GM19452 (cell line): ENCODE results near the gene PTPN21.

ENCODE experiments used
- ATAC-seq: cut with Tn5 transposase; IDR thresholded peaks from one replicate; pipeline ENCODE4 v1.9.1; 2021; ENCODE audit not compliant: unreplicated experiment

PTPN21 gene

DNA sequence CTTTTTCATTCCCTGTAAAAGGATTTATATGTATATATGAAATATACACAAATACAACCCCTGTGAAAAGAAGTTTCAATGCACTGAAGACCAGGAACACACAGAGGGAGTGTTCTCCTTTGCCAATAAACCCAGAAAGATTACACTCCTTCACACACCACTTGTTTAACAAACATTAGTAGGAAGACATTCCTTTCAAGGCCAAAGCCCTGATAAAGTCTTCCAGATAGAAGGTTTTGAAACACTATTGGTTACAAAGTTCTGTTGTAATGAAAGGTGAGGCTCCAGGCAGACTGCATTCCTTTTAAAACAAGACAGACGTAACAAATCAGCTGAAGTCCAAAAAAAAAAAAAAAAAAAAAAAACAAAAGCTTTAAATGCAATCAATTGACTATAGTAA lies 81.0 kb downstream of the PTPN21 start:
- ATAC-seq, result no peak

DNA sequence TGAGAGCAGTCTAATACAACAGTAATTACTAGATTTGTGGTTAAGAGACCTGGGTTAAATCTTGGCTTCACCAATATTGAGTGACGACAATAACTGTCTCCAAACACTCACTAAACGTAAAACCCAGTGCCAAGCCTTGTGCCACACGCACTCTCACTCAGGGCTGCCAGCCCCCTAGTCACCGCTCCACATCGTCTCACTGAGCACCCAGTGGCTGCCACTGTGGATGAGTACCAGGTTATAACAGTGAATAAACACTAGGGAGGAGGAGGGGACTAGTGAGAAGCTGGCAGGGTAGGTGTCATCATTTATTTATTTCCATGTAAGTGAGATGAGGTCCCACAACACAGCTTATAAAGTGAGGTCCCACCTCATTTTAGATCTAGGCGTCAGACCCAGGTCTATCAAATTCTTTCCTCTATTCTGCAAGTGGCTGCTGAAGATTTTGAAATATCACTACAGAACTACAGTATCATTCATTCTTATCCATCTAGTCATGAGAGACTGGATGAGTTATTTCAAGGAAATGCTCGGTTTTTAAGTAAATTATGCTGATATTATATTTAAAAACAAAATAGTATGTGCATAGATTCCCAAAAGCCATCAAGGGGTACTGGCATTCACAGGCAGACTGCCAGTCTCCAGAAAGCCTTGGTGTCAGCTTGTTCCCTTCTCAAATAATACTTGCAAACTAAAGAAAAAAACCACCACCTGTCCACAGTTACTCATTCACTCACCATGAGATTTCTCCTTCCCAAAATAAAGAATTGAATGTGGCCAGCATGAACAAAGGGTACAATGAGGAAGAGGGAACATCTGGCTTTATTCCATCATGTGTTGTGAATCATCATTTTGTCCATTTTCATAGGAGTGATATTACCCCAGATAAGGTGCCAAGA lies 84.0 kb downstream of the PTPN21 start:
- no peak for ATAC-seq

DNA sequence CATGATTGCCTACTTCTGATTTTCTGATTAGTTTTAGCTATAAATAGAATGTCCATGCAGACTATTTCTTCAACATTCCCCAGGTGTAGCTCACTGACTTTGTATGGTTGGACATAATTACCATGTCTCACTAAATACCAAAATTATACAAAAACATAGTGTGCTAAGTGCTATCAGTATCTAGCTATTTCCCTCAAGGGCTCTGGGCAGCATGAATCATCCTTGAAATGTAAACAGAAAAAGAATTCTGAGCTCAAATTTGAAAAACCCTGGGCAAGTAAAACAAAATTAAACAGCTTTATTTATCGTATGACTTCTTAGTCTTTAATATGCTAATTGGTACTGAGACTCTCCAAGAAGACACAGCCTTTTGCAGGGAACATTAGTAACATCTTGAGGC lies 86.4 kb downstream of the PTPN21 start:
- no peak for ATAC-seq

DNA sequence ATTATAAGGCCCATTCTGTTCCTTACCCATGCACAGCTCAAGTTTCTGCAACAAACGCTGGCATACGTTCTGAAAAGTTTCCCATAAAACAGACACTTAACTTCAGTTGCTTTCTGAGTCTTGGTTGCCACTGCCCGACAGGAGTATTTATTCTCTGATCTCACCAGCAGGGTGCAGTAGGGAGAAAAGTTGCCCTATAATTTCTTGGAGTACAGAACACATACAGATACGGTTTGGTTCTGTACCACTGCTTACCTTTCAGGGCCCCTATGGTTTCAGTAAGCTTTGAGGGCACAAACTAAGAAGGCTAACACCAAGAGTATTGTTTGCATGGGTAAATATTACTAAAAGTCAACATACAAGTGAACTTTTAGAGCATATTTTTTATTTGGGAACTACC lies 91.5 kb downstream of the PTPN21 start:
- ATAC-seq, result no peak

DNA sequence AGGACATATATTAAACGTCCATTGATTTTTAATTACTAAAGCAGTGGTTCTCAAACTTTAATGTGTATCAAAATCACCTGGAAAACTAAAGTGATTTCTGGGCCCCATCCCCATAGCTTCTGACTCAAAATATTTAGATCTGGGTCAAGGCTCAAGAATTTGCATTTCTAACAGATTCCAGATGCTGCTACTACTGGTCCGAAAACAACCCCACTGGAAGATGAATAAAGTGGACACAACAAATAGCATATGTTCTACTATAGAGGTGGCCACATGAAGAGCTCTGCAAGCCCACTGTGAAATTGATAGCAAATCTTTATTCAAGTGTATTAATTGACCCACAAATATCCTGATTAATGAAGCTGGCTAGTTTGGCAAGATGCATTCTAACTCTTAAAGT lies 99.9 kb downstream of the PTPN21 start:
- no peak for ATAC-seq

DNA sequence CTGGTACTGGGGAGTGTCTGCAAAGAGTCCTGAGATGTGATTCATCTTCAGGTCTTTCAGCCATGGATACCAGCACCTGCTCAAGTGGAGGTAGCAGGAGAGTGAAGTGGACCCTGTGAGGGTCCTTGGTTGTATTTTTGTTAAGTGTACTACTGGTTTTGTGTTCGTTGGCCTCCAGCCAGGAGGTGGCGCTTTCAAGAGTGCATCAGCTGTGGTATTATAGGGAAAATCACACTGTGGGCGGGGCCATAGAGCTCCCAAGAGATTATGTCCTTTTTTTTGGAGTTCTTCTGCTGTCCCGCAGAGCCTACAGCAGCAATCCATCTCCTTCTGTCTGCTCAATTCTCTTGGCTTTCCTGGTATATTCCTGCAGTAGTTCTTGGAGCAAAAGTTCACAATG lies 102.6 kb downstream of the PTPN21 start:
- ATAC-seq, result no peak

DNA sequence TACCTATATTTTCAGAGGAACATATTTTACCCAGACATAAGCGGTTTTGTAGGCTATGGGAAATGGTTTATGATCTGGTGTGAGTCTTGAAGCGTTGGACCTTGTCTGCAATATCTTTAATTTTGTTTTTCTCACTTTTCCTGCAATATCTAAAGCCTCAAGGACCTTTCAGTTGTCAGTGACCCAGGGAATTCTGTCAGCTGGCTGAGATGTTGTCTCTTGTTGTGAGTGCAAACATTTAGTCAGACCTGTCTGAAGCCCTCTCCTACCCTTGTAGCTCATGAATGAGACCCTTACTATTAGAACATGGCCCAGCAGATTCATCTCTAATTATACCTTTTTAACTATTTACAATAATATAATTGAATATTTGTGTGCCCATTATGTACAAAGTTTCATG lies 115.7 kb downstream of the PTPN21 start:
- ATAC-seq, result no peak

DNA sequence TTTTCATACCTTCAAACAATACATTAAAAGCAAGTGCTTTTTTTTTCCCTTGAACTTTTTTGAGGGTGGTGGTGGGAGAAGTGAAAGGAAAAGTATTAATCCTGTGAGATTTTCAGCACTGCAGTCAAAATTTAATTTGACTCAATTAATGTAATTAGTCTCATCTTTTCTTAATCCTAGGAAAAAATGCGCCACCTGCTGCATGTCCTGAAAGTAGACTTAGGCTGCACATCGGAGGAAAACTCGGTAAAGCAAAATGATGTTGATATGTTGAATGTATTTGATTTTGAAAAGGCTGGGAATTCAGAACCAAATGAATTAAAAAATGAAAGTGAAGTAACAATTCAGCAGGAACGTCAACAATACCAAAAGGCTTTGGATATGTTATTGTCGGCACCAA lies 117.1 kb downstream of the PTPN21 start:
- ATAC-seq, result no peak

DNA sequence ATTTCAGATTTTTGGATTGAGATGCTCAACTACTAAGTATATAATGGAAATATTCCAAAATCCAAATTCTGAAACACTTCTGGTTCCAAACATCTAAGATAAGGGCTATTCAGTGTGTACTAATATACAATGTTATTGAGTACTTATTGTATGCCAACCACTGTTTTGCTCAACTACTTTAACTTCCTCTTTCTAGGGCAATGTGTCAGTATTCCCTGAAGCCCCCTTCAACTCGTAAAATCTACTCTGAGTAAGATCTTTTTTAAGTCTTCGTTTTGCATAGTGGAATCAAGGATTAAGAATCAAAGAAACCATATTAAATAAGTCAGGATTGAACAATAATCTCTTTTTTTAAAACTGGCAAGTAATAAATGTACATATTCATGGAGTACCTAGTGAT lies 123.8 kb downstream of the PTPN21 start:
- no peak for ATAC-seq

DNA sequence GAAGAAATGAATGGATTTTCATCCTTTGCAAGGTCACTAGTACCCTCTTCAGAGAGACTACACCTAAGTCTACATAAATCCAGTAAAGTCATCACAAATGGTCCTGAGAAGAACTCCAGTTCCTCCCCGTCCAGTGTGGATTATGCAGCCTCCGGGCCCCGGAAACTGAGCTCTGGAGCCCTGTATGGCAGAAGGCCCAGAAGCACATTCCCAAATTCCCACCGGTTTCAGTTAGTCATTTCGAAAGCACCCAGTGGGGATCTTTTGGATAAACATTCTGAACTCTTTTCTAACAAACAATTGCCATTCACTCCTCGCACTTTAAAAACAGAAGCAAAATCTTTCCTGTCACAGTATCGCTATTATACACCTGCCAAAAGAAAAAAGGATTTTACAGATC lies 128.5 kb downstream of the PTPN21 start:
- ATAC-seq, result no peak

DNA sequence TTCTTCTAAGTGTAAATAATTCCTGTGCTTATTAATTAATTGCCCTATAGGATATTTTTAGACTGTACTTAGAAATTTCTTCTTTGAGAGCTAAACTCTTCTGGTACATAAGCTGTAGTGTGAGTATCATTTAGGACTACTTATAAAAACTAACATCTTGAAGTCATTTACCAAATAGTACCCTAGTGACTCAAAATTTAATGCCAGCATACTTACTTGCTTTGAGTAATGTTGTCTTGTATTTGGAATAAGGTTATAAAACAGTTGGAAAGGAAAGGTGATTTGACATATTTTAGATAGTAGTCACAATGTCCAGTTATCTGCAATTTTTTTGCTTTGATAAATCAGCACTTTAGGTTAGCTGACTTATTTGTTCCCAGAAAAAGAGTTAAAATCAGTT lies 130.2 kb downstream of the PTPN21 start:
- no peak for ATAC-seq

DNA sequence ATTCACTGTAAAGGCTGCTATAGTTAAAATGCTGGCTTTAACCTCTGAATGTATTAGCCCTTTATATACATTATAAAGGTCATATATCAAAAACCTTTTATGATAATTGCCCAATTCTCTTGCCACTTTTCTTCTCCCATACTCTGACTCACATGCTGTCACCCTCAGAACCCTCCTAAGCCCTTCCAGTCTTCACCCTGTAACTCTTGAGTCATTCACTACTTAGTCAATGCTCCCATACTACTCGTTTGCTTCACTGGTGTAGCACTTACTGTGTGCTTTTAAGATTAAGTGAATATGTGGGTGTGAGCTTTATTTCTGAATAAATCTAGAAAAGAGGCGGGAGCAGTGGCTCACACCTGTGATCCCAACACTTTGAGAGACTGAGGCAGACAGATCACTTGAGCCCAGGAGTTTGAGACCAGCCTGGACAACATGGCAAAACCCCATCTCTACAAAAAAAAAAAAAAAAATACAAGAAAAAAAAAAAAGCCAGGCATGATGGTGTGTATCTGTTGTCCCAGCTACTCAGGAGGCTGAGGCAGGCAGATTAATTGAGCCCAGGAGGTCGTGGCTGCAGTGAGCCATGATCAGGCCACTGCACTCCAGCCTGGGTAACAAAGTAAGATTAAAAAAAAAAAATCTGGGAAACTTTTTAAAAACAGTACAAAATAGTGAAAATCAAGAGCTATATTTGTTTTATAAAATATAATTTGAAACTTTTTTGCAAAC lies 131.7 kb downstream of the PTPN21 start:
- ATAC-seq, result no peak

DNA sequence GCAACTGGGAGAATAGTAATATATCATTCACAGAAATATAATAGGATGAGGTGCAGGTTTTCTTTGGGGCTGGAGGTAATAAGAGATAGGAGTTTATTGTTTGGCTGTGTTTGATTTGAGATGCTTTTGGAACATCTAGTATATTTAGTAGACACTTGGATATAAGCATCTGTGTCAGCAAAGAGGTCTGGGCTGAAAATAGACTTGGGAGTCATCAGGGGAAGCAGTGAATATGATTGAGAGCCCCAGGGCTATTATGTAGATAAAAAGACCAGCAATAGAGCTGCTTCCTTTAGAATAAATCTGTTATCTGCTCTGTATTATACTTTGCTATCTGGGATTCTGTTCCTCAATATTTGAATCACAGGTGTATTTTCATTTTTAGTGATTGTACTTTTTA lies 132.8 kb downstream of the PTPN21 start:
- no peak for ATAC-seq

DNA sequence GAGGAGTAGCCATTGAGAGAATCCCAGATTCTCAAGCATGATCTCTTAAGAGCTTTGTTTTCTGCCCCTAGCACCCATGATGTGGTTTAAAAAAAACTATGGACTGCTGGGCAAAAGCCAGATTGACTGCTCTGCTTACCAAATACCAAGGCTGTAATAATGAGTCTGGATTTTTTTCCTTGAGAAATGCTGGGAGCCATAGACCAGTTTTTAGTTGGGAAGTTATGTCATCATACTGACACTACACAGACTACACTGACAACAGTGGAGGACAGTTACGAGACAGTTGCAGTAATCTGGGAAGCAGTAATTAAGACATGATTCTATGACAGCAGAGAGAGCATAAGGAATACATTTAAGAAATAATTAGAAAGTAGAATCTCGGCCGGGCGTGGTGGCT lies 133.5 kb downstream of the PTPN21 start:
- ATAC-seq, result no peak

DNA sequence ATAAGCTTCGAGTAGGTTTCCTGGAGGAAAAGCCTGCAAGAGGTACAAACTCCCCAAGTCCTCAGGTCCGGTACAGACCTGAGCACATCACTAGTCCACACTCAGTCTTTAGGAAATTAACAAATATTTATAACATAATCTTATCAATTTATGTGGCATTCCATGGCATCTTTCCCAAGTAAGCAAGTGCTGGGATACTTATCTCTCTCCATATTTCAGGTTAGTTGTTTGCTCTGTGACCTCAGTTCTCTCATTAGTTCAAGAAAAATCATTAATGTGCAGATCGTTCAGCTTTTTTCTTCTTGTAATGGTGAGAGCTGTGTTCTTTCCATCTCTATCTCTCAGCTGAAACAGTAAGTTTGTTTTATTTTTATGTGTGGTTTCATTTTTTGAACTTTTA lies 134.6 kb downstream of the PTPN21 start:
- no peak for ATAC-seq

DNA sequence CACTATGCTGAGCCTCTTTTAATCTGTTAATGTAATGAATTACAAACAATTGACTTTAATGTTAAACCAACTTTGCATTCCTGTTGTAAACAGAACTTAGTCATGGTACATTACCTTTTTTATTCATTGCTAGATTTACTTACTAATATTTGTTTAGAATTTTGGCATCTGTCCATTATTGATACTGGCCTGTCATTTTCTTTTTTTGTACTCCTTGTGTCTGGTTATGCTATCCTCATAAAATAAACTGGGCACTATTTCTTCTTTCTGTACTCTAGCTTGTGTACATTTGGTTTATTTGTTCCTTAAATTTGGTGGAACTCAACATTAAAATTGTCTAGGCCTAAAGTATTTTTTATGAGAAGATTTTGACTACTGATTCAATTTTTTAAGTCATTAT lies 137.2 kb downstream of the PTPN21 start:
- ATAC-seq, result no peak
